Measurements from ENCODE around the gene TMEM165. TPM values are rescaled to one million over a fixed set of nuclear protein-coding genes. Genes with fewer than 3 reads are reported as not detected.
"Not testable (repeated sequence)": the region's sequence is repeated elsewhere in the genome, so short reads cannot be mapped to it uniquely, and the experiment has no call there.

The TMEM165 gene
- total and polyA plus RNA-seq, 3 experiments from 2014 or later: 31.1 to 76.5 (median 69.1) TPM

DNA sequence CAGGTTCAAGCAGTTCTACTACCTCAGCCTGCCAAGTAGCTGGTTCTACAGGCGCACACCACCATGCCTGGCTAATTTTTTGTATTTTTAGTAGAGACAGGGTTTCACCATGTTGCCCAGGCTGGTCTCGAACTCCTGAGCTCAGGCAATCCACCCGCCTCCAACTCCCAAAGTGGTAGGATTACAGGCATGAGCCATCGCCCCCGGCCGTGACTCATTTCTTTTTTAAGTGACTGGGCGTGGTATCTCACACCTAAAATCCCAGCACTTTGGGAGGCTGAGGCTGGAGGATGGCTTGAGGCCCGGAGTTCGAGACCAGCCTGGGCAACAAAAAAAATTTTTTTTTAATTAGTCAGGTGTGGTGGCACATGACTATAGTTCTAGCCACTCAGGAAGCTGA is 32.8 kb upstream of the TMEM165 start:
- H3K9me3 Mint-ChIP-seq; H3K4me1 Mint-ChIP-seq; H3K27me3 ChIP-seq (ENCODE audit: insufficient read depth, low read length, poor library complexity, severe bottlenecking); POLR2A ChIA-PET; H3K9me3 ChIP-seq (ENCODE audit: low read length); DNase-seq; H3K27me3 Mint-ChIP-seq; H3K4me3 ChIP-seq (ENCODE audit: low read length); H3K36me3 ChIP-seq (ENCODE audit: insufficient read depth, low read length); H3K4me1 ChIP-seq (ENCODE audit: insufficient read depth, low read length); H3K4me3 Mint-ChIP-seq; H3K27ac ChIP-seq (ENCODE audit: low read depth, low read length); H3K36me3 Mint-ChIP-seq; H3K27ac Mint-ChIP-seq: not testable (repeated sequence)
- CTCF ChIA-PET: interaction anchor here (1.1 to 1.6 kb wide), 4 partner anchors 12 to 192 kb away, joined by 3 to 4 read pairs (median 3); no protein-coding TSS in a partner anchor

DNA sequence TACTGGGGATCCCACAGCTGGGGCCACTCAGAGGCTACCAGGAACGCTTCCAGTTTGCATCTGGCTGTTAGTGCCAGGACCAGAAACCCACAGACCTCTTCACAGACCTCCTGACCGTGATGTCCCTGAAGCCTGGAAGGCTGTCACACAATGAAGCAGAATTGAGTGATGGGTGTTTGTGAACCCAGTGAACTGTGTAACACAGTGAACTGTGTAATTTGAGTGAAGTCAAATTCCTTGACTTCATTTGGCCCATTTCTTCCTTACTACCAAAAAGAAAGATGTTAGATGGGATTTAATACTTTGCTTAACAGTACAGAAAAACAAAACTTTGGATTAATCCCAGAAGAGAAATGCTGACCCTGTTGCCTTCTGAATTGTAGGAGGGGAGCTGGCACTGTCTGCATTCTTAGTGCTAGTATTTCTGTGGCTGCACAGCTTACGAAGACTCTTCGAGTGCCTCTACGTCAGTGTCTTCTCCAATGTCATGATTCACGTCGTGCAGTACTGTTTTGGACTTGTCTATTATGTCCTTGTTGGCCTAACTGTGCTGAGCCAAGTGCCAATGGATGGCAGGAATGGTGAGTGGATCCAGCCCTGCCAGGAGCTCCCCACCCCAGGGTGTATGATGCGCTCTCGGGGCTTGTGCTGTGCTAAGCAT is 31.9 kb upstream of the TMEM165 start:
- H3K9me3 ChIP-seq (ENCODE audit: low read length): no peaks in the 10 kb centered on the region
- H3K4me3 ChIP-seq (ENCODE audit: low read length): no peak overlapping the region
- ChIA-PET POLR2A (no interaction called here), CTCF (interaction anchor here (1.3 to 2.1 kb wide), 3 partner anchors 18 to 191 kb away, joined by 3 to 9 read pairs (median 3); partner anchors contain the start of gene SRD5A3)
- H3K27ac ChIP-seq (ENCODE audit: low read depth, low read length): no peak overlapping the region
- no peaks in the 10 kb centered on the region for H3K27me3 ChIP-seq (ENCODE audit: insufficient read depth, low read length, poor library complexity, severe bottlenecking)
- no peaks in the 10 kb centered on the region for H3K9me3 Mint-ChIP-seq
- H3K36me3 ChIP-seq (ENCODE audit: insufficient read depth, low read length): no peaks in the 10 kb centered on the region
- peaks cover 0 to 1% (median 0%) of the 10 kb centered on the region in 3 donors for H3K4me1 Mint-ChIP-seq
- DNase-seq: no peak
- H3K27ac Mint-ChIP-seq: peak overlapping the region in 1 of 8 donors; percentile 61
- no peak overlapping the region for H3K4me3 Mint-ChIP-seq
- H3K36me3 Mint-ChIP-seq: peaks cover 0 to 7% (median 4%) of the 10 kb centered on the region in 3 donors
- H3K4me1 ChIP-seq (ENCODE audit: insufficient read depth, low read length): no peaks in the 10 kb centered on the region
- no peaks in the 10 kb centered on the region for H3K27me3 Mint-ChIP-seq

DNA sequence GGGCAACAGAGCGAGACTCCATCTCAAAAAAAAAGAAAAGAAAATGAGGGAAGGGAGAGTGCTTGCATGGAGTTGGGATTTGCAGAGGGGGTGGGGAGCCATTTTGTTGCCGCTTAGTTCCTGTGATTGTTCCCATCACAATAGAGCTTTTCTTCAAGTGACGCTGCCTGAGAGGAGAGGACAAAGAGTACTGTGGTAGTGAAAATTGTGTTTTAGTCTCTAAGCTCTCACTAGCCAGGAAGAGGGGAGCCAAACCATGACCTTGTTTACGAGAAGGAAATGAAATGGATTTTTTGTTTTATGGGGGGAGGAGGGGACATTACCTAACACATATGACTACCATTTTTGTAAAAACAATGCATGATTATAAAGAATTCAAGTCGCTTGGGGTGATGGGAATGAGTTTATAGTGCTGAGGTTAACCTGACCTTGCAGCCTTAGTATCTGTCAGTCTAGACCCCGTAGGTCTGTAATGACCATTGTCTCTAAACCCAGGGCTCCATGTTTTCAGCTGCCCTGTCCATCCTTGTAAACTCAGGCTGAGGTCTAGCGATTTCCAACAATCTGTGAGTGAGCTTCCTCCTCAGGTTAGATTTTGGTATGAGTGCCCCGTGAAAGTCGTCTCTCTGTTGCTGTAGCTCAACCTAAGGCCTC is 30.9 kb upstream of the TMEM165 start:
- Mint-ChIP-seq H3K27ac (peak overlapping the region in 2 of 8 donors; percentile 57 to 62), H3K9me3 (no peaks in the 10 kb centered on the region), H3K27me3 (no peaks in the 10 kb centered on the region), H3K36me3 (peaks cover 0 to 8% (median 4%) of the 10 kb centered on the region in 3 donors), H3K4me1 (no peaks in the 10 kb centered on the region), H3K4me3 (no peak overlapping the region)
- H3K4me3 ChIP-seq (ENCODE audit: low read length): no peak overlapping the region
- POLR2A ChIA-PET: no interaction called here
- H3K27me3 ChIP-seq (ENCODE audit: insufficient read depth, low read length, poor library complexity, severe bottlenecking): no peaks in the 10 kb centered on the region
- no peaks in the 10 kb centered on the region for H3K9me3 ChIP-seq (ENCODE audit: low read length)
- CTCF ChIA-PET: interaction anchor here (2.1 kb wide), 1 partner anchor 19 kb away, joined by 9 read pairs; the partner anchor contains the start of gene SRD5A3
- no peaks in the 10 kb centered on the region for H3K4me1 ChIP-seq (ENCODE audit: insufficient read depth, low read length)
- DNase-seq: no peak
- H3K27ac ChIP-seq (ENCODE audit: low read depth, low read length): no peak overlapping the region
- H3K36me3 ChIP-seq (ENCODE audit: insufficient read depth, low read length): no peaks in the 10 kb centered on the region

DNA sequence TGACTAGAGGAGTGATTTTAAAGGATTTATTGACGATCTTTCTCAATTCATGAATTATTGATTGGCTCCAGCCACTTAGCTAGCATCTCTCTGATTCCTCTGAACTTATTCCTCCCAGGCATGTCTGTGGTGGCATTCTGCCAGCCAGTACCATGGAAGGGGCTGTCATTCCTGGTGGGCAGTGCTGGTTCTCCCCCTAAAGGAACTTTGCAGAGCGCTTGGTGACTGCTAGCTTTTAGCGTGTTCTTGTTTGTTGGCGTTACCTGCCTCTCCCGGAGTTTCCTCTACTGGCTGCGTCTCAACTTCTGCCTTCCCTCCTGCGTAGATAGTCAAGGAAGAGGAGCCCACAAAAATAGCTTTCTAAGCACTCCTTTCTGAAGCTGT is 30.4 kb upstream of the TMEM165 start:
- Mint-ChIP-seq H3K36me3 (peaks cover 0 to 10% (median 4%) of the 10 kb centered on the region in 3 donors), H3K27me3 (no peaks in the 10 kb centered on the region), H3K4me1 (no peaks in the 10 kb centered on the region), H3K4me3 (no peak overlapping the region), H3K27ac (no peak overlapping the region), H3K9me3 (no peaks in the 10 kb centered on the region)
- DNase-seq: no peak
- ChIA-PET CTCF (interaction anchor here (2.1 kb wide), 1 partner anchor 20 kb away, joined by 9 read pairs; the partner anchor contains the start of gene SRD5A3), POLR2A (no interaction called here)
- Histone ChIP-seq H3K4me1 (ENCODE audit: insufficient read depth, low read length) (no peaks in the 10 kb centered on the region), H3K4me3 (ENCODE audit: low read length) (no peak overlapping the region), H3K27ac (ENCODE audit: low read depth, low read length) (no peak overlapping the region), H3K9me3 (ENCODE audit: low read length) (no peaks in the 10 kb centered on the region), H3K36me3 (ENCODE audit: insufficient read depth, low read length) (no peaks in the 10 kb centered on the region), H3K27me3 (ENCODE audit: insufficient read depth, low read length, poor library complexity, severe bottlenecking) (no peaks in the 10 kb centered on the region)

DNA sequence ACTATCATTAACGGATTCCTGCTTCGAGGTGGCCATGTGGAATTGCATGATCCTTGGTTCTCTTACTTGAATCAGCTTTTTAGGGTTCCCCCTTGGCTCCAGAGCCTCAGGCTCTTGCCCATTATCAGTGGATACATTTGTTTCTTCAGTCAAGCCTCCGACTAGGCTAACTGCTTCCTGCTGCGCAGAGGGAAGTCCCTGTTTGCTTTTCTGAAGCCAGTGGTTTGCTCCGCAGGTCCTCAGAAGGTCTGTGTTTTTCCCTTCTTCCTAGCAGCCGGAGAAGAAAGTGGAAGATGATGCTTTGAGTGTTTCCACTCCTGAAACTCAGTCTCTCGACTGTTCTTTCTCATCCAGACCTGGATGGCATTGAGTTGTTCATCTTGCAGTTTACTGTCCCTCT is 29.1 kb upstream of the TMEM165 start:
- no peak overlapping the region for H3K27ac Mint-ChIP-seq
- H3K27ac ChIP-seq (ENCODE audit: low read depth, low read length): no peak overlapping the region
- ChIA-PET POLR2A (no interaction called here), CTCF (no interaction called here)
- H3K36me3 Mint-ChIP-seq: peaks cover 0 to 10% (median 4%) of the 10 kb centered on the region in 3 donors
- H3K4me3 Mint-ChIP-seq: no peak overlapping the region
- no peaks in the 10 kb centered on the region for H3K9me3 Mint-ChIP-seq
- no peaks in the 10 kb centered on the region for H3K27me3 Mint-ChIP-seq
- no peaks in the 10 kb centered on the region for H3K9me3 ChIP-seq (ENCODE audit: low read length)
- H3K4me1 ChIP-seq (ENCODE audit: insufficient read depth, low read length): no peaks in the 10 kb centered on the region
- H3K36me3 ChIP-seq (ENCODE audit: insufficient read depth, low read length): no peaks in the 10 kb centered on the region
- no peaks in the 10 kb centered on the region for H3K4me1 Mint-ChIP-seq
- H3K4me3 ChIP-seq (ENCODE audit: low read length): no peak overlapping the region
- no peak for DNase-seq
- no peaks in the 10 kb centered on the region for H3K27me3 ChIP-seq (ENCODE audit: insufficient read depth, low read length, poor library complexity, severe bottlenecking)

DNA sequence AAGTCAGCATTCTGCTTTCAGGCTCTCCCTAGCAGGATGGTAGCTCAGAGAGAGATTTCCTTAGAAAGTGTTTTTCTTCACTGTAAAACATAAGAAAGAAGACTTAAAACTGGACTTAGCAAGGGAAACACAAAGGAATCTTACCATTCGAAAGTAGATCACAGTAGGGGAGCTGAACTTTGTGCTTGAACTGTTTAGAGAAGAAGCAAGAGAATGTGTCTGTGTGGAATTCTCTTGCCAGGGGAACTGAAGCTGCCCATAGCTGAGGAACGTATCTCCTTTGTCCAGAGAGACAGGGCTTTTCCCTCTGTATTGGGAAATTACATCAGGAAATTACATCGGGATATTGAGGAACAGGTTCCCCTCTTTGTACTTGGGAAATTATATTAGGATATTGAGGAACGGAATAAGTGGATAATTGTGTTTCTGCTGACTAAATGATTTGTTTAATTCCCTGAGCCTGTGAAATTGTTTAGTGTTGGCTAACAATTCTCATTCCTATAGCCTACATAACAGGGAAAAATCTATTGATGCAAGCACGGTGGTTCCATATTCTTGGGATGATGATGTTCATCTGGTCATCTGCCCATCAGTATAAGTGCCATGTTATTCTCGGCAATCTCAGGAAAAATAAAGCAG is 28.6 kb upstream of the TMEM165 start:
- no peaks in the 10 kb centered on the region for H3K27me3 Mint-ChIP-seq
- H3K4me3 Mint-ChIP-seq: no peak overlapping the region
- Histone ChIP-seq H3K4me1 (ENCODE audit: insufficient read depth, low read length) (no peaks in the 10 kb centered on the region), H3K4me3 (ENCODE audit: low read length) (no peak overlapping the region), H3K27me3 (ENCODE audit: insufficient read depth, low read length, poor library complexity, severe bottlenecking) (no peaks in the 10 kb centered on the region), H3K36me3 (ENCODE audit: insufficient read depth, low read length) (no peaks in the 10 kb centered on the region), H3K27ac (ENCODE audit: low read depth, low read length) (no peak overlapping the region), H3K9me3 (ENCODE audit: low read length) (no peaks in the 10 kb centered on the region)
- H3K9me3 Mint-ChIP-seq: no peaks in the 10 kb centered on the region
- no peaks in the 10 kb centered on the region for H3K4me1 Mint-ChIP-seq
- H3K27ac Mint-ChIP-seq: no peak overlapping the region
- ChIA-PET POLR2A (no interaction called here), CTCF (no interaction called here)
- no peak for DNase-seq
- H3K36me3 Mint-ChIP-seq: peaks cover 0 to 10% (median 4%) of the 10 kb centered on the region in 3 donors

DNA sequence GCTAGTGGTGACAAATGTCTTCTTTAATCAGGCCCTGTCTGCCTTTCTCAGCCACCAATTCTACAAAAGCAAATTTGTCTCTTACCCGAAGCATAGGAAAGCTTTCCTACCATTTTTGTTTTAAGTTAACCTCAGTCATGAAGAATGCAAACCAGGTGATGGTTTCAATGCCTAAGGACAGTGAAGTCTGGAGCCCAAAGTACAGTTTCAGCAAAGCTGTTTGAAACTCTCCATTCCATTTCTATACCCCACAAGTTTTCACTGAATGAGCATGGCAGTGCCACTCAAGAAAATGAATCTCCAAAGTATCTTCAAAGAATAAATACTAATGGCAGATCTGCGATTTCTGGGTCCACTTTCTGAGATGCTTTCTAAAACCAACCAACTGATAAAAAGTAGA is 25.8 kb upstream of the TMEM165 start:
- Histone ChIP-seq H3K36me3 (ENCODE audit: insufficient read depth, low read length) (no peaks in the 10 kb centered on the region), H3K4me1 (ENCODE audit: insufficient read depth, low read length) (no peaks in the 10 kb centered on the region), H3K27ac (ENCODE audit: low read depth, low read length) (no peak overlapping the region), H3K4me3 (ENCODE audit: low read length) (no peak overlapping the region), H3K9me3 (ENCODE audit: low read length) (no peaks in the 10 kb centered on the region), H3K27me3 (ENCODE audit: insufficient read depth, low read length, poor library complexity, severe bottlenecking) (no peaks in the 10 kb centered on the region)
- CTCF ChIA-PET: interaction anchor here (0.7 to 1.9 kb wide), 2 partner anchors 24 to 578 kb away, joined by 3 to 5 read pairs; partner anchors contain the start of gene SRD5A3
- Mint-ChIP-seq H3K36me3 (peaks cover 0 to 7% (median 0%) of the 10 kb centered on the region in 3 donors), H3K9me3 (no peaks in the 10 kb centered on the region), H3K4me3 (no peak overlapping the region), H3K27ac (no peak overlapping the region), H3K4me1 (no peaks in the 10 kb centered on the region), H3K27me3 (no peaks in the 10 kb centered on the region)
- no peak for DNase-seq
- POLR2A ChIA-PET: interaction anchor here (0.6 kb wide), 1 partner anchor 171 kb away, joined by 3 read pairs; no protein-coding TSS in a partner anchor

DNA sequence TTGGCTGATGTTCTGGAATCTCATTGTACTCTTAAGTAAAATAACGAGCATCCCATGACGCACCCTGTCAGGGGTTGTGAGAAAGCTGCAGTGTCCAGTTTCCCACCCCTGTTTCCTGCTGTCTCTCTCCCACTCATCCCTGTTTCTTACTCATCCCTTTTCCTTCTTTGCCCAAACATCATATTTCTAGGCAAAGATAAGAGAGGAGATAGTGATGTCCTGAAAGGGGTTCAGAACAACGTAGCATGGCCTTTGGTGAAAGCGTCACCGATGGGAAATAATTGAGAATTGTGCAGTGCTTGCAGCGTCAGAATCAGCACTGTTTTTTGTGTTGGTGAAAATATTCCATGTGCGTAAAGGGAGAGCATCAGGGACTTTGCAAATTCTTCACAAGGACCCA is 23.5 kb upstream of the TMEM165 start:
- H3K36me3 Mint-ChIP-seq: peaks cover 0 to 7% (median 0%) of the 10 kb centered on the region in 3 donors
- ChIA-PET POLR2A (no interaction called here), CTCF (no interaction called here)
- no peaks in the 10 kb centered on the region for H3K4me1 Mint-ChIP-seq
- Histone ChIP-seq H3K27me3 (ENCODE audit: insufficient read depth, low read length, poor library complexity, severe bottlenecking) (no peaks in the 10 kb centered on the region), H3K9me3 (ENCODE audit: low read length) (no peaks in the 10 kb centered on the region), H3K4me3 (ENCODE audit: low read length) (no peak overlapping the region), H3K4me1 (ENCODE audit: insufficient read depth, low read length) (no peaks in the 10 kb centered on the region), H3K27ac (ENCODE audit: low read depth, low read length) (no peak overlapping the region), H3K36me3 (ENCODE audit: insufficient read depth, low read length) (no peaks in the 10 kb centered on the region)
- no peak overlapping the region for H3K27ac Mint-ChIP-seq
- no peak for DNase-seq
- H3K9me3 Mint-ChIP-seq: no peaks in the 10 kb centered on the region
- no peaks in the 10 kb centered on the region for H3K27me3 Mint-ChIP-seq
- H3K4me3 Mint-ChIP-seq: no peak overlapping the region

All from CD8-positive, alpha-beta memory T cell (primary cell).